ENCODE data around the gene NNAT.

DNA sequence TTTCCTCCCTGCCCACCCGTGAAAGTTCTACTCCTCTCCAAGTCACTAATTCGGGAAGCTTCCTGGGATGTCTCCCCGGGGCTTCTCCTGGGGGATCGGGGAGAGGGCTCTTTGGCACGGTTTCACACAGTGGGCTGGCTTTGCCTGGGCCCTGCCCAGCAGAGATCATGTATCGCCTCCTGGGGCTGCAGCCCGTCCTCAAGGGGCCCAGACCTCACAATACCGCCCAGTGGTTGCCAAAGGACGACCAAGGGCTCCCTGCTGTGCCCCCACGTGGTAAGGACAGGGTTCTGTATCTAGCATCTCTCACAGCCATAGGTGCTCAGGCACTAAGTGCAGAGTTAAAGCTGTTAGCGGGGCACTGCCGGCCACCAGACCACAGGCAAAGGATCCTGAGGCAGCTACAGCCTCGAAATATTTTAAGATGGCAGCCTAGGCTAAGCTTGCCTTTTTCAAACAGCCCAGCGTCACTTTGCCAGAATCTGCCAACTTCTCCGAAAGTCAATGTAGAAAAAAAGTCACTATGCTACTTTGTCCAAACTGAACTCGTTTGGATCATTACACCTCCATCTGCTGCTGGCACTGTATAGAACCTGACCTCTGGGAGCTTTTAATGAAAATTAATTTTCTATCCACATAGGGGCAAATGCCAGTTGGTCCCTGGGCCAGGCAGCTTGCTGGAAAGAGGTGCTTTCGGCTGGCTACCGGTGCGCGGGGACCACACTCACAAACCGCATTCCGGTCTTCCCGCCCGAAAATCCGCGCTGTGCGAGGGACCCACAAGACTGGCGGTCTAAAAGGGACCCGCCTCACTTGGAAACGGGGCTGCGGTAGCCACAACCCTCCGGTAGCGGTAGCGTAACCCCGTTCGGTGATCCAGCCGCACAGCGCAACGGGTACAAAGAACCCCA, 1.3 kb upstream of the NNAT start:
- no peak for TF ChIP-seq POLR2A (IDR thresholded peaks at IDR 0.05; ENCODE audit: low read depth, low read length)
- TF ChIP-seq POLR2AphosphoS5 (IDR thresholded peaks at IDR 0.05; ENCODE audit: low read depth, low read length), result no peak
- TF ChIP-seq TAF1 (IDR thresholded peaks at IDR 0.05; ENCODE audit: borderline replicate concordance, low read depth, low read length), result no peak

Measured in GM12892 (cell line).